ENCODE results near the gene BMP6. TPM values are rescaled to one million over a fixed set of nuclear protein-coding genes. Genes with fewer than 3 reads are reported as not detected.
A peak's percentile ranks its signal among the peaks of the same experiment; 100 is the strongest.

The BMP6 gene
- total and polyA plus RNA-seq, 2 experiments from 2014 or later = 1.3 to 10.3 TPM

DNA sequence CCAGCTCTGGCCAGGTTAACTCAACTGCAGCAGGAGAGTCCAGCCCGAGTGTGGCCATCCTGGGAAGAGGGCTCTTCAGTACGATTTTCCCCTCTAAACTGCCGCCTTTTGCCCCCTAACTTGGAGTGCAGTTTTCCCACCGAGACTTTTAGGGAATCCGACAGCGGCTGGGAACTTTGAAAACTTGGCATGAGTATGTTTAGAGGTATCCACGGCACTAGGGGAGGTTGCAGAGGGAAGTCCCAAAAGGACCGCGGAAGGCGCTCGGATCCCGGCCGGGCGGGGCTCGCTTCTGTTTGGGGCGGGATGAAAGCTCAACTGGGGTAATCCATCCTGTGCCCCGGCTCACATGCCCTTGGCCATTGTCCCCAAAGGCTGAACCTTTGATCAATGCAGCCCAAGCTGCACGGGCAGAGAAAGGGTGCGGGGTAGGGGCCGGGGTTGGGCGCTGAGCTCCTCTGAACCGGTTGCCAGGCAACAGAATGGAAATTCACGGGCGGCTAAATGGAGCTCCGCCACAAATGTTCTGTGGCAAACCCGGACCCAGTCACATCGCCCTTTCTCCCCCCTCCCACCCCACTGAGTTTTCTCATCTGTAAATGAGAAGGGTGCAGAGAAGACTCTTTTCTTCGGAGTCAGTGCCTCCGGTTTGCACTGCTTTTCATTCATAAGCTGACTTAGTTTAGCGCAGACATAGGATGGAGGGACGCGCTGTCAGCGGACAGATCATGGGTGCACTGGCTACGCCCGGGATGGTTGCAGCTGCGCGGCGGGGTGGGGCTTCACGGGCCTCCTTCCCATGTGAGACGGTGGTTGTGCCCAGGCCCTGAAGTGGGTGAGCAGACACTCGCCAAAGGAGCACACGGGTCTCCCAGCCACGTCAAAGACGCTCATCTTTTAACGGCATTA is 2.3 kb downstream of the BMP6 start:
- peaks cover 14% of the 10 kb centered on the region; the same call in 1 of the 2 replicates for H3K79me2 ChIP-seq (ENCODE audit: insufficient read depth)
- TF ChIP-seq EZH2 (IDR thresholded peaks at IDR 0.05; ENCODE audit: insufficient read depth, poor library complexity, severe bottlenecking) (no peak), EZH2phosphoT487 (IDR thresholded peaks at IDR 0.05; ENCODE audit: insufficient read depth, low read depth) (no peak)
- DNase-seq = peak; percentile 69
- H3K4me3 ChIP-seq = peak overlapping the region; percentile 77
- H3K4me2 ChIP-seq (ENCODE audit: unreplicated experiment) = peak overlapping the region; percentile 91
- H3K9ac ChIP-seq = peak overlapping the region; percentile 59
- in situ Hi-C loops (cut with MboI) = loop anchor here (10.0 kb wide), 2 partner anchors 167 to 277 kb away; no protein-coding TSS in a partner anchor
- H3K4me1 ChIP-seq (ENCODE audit: insufficient read depth) = peaks cover 35% of the 10 kb centered on the region
- peak overlapping the region; percentile 82 for H2AFZ ChIP-seq
- H4K20me1 ChIP-seq (ENCODE audit: insufficient read depth) = no peaks in the 10 kb centered on the region
- WGBS, 2 experiments (ENCODE audit: low coverage in 1 of 2, low lambda C conversion rate in 2 of 2, missing lambda C conversion rate in 2 of 2) = 4 to 6% methylated on average over 41 to 45 of the region's 45 CpGs
- H3K27me3 ChIP-seq (replicated peaks; ENCODE audit: insufficient read depth) = no peaks in the 10 kb centered on the region
- no peaks in the 10 kb centered on the region for H3K9me2 ChIP-seq (ENCODE audit: insufficient read depth)
- peaks cover 24% of the 10 kb centered on the region for H3F3A ChIP-seq (ENCODE audit: insufficient read depth)
- H3K9me3 ChIP-seq (ENCODE audit: low read depth) = no peaks in the 10 kb centered on the region
- peak overlapping the region; percentile 24; the same call in 1 of the 2 replicates for H3K27ac ChIP-seq
- no peaks in the 10 kb centered on the region for H3K36me3 ChIP-seq (ENCODE audit: low read depth)

DNA sequence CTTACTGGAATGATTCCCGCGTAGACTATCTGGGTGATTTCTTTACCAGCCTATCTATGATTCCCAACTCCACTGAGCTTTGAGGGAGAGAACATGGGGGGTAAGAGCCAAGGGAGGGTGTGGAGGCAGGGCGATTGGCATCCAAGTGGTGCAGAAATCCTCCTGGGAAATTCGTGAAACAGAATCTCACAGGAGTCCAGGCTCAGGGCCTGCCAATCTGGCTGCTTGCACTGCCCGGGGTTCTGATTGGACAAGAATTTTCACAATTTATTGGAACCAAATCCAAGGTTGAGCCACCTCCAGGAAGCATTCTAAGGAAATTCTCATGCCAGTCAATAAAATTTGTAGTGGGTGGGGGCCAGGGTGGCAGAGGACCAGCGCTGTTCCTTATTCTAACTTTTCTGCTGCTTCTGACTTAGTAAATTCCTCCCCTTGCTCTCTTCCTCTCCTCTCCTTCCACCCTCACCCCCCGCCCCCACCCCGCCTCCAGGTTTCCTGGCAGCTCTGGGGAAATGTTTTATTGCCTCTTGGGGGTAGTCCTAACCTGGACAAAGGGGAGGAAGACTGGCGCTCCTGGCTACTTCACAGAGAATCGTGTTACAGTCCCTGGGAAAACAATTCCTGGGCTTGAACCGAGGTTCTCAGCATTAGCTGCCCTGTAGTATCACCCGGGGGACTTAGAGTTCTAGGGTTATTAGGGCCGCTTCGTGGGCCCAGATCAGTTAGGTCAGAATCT is 3.1 kb downstream of the BMP6 start:
- peak; percentile 38 for DNase-seq
- H3K4me1 ChIP-seq (ENCODE audit: insufficient read depth) = peaks cover 33% of the 10 kb centered on the region
- H3K9me3 ChIP-seq (ENCODE audit: low read depth) = no peaks in the 10 kb centered on the region
- H3K27me3 ChIP-seq (replicated peaks; ENCODE audit: insufficient read depth) = no peaks in the 10 kb centered on the region
- H3K9ac ChIP-seq = peak overlapping the region; percentile 59
- no peaks in the 10 kb centered on the region for H3K36me3 ChIP-seq (ENCODE audit: low read depth)
- WGBS, 2 experiments (ENCODE audit: low coverage in 1 of 2, low lambda C conversion rate in 2 of 2, missing lambda C conversion rate in 2 of 2) = 56 to 60% methylated on average over 14 of the region's 14 CpGs
- TF ChIP-seq EZH2phosphoT487 (IDR thresholded peaks at IDR 0.05; ENCODE audit: insufficient read depth, low read depth) (no peak), EZH2 (IDR thresholded peaks at IDR 0.05; ENCODE audit: insufficient read depth, poor library complexity, severe bottlenecking) (no peak)
- peaks cover 24% of the 10 kb centered on the region for H3F3A ChIP-seq (ENCODE audit: insufficient read depth)
- H4K20me1 ChIP-seq (ENCODE audit: insufficient read depth) = no peaks in the 10 kb centered on the region
- H3K4me3 ChIP-seq = peak overlapping the region; percentile 77
- no peaks in the 10 kb centered on the region for H3K9me2 ChIP-seq (ENCODE audit: insufficient read depth)
- peak overlapping the region; percentile 82 for H2AFZ ChIP-seq
- H3K79me2 ChIP-seq (ENCODE audit: insufficient read depth) = peaks cover 14% of the 10 kb centered on the region; the same call in 1 of the 2 replicates
- peak overlapping the region; percentile 24; the same call in 1 of the 2 replicates for H3K27ac ChIP-seq
- peak overlapping the region; percentile 91 for H3K4me2 ChIP-seq (ENCODE audit: unreplicated experiment)
- in situ Hi-C loops (cut with MboI) = loop anchor here (10.0 kb wide), 2 partner anchors 166 to 276 kb away; no protein-coding TSS in a partner anchor

DNA sequence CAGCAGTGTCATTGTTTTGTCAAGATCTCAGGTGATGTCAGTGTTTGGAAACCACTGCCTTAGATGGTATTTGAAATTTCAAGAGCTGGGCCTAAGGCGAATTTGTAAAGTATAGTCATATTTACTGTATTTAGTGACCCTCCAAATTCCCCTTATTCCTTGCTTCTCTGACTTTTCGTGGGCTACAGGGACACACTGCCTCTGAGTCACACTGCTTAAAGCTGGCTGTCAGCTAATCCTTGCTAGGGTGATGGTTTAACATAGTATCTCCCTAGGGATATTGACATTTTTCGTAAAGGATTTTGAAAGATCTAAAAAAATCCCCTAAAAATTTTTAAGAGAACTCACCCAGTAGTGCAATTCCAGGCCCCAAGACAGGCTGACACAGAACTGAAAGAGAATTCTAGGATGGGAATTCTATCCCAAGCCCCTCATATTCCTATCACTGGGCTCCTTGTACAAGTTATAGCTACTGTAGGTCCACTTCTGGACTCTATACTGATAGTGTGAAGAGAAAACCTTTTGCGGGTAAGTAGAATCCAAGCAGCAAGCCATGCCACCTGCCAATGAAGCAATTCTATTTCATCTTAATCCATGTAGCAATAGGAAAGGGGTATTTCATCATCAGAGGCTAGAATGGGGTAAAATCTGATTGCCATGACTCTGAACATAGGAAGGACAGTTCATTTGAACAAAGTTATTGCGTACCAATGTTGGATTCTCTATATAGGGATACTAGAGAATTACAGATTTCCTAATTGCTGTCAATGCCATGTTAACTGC is 4.3 kb downstream of the BMP6 start:
- Histone ChIP-seq H4K20me1 (ENCODE audit: insufficient read depth) (no peaks in the 10 kb centered on the region), H3K4me3 (peak overlapping the region; percentile 44), H3K79me2 (ENCODE audit: insufficient read depth) (peaks cover 14% of the 10 kb centered on the region; the same call in 1 of the 2 replicates), H3K4me2 (ENCODE audit: unreplicated experiment) (peak overlapping the region; percentile 76), H3K36me3 (ENCODE audit: low read depth) (no peaks in the 10 kb centered on the region), H3K9me3 (ENCODE audit: low read depth) (no peaks in the 10 kb centered on the region), H3K9ac (peak overlapping the region; percentile 54), H3K9me2 (ENCODE audit: insufficient read depth) (no peaks in the 10 kb centered on the region), H3K27ac (peak overlapping the region; percentile 82), H3F3A (ENCODE audit: insufficient read depth) (peaks cover 24% of the 10 kb centered on the region), H2AFZ (0 out of 2 replicates have a peak overlapping the region, but pooled peaks have one; percentile 33), H3K4me1 (ENCODE audit: insufficient read depth) (peaks cover 33% of the 10 kb centered on the region), H3K27me3 (replicated peaks; ENCODE audit: insufficient read depth) (no peaks in the 10 kb centered on the region)
- peak; percentile 57 for DNase-seq
- 84 to 89% methylated on average over 5 of the region's 5 CpGs for WGBS, 2 experiments (ENCODE audit: low coverage in 1 of 2, low lambda C conversion rate in 2 of 2, missing lambda C conversion rate in 2 of 2)
- no peak for TF ChIP-seq EZH2 (IDR thresholded peaks at IDR 0.05; ENCODE audit: insufficient read depth, poor library complexity, severe bottlenecking)
- TF ChIP-seq EZH2phosphoT487 (IDR thresholded peaks at IDR 0.05; ENCODE audit: insufficient read depth, low read depth) = no peak
- in situ Hi-C loops (cut with MboI) = no loop called here
